Measurements from ENCODE around the gene EXOSC6.
"Not testable (repeated sequence)": the region's sequence is repeated elsewhere in the genome, so short reads cannot be mapped to it uniquely, and the experiment has no call there.

- TF ChIP-seq, protein P1, sequence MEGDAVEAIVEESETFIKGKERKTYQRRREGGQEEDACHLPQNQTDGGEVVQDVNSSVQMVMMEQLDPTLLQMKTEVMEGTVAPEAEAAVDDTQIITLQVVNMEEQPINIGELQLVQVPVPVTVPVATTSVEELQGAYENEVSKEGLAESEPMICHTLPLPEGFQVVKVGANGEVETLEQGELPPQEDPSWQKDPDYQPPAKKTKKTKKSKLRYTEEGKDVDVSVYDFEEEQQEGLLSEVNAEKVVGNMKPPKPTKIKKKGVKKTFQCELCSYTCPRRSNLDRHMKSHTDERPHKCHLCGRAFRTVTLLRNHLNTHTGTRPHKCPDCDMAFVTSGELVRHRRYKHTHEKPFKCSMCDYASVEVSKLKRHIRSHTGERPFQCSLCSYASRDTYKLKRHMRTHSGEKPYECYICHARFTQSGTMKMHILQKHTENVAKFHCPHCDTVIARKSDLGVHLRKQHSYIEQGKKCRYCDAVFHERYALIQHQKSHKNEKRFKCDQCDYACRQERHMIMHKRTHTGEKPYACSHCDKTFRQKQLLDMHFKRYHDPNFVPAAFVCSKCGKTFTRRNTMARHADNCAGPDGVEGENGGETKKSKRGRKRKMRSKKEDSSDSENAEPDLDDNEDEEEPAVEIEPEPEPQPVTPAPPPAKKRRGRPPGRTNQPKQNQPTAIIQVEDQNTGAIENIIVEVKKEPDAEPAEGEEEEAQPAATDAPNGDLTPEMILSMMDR (IDR thresholded peaks at IDR 0.05): not testable (repeated sequence)
- not testable (repeated sequence) for TF ChIP-seq POLR2A, EP300 (IDR thresholded peaks at IDR 0.05)
These were observed 40.4 kb upstream of the EXOSC6 start for GRCh38 chr16:70292148-70292547.
